Epidermal melanocyte (primary cell): Measurements from ENCODE around the gene ACTMAP.
"Not testable (repeated sequence)": the region's sequence is repeated elsewhere in the genome, so short reads cannot be mapped to it uniquely, and the experiment has no call there.

Source experiments
- DNase-seq: peaks from one replicate; pipeline ENCODE4 v3.0.0; 2011; ENCODE audit warnings: low spot score; ENCODE audit not compliant: insufficient read length

The ACTMAP gene

DNA sequence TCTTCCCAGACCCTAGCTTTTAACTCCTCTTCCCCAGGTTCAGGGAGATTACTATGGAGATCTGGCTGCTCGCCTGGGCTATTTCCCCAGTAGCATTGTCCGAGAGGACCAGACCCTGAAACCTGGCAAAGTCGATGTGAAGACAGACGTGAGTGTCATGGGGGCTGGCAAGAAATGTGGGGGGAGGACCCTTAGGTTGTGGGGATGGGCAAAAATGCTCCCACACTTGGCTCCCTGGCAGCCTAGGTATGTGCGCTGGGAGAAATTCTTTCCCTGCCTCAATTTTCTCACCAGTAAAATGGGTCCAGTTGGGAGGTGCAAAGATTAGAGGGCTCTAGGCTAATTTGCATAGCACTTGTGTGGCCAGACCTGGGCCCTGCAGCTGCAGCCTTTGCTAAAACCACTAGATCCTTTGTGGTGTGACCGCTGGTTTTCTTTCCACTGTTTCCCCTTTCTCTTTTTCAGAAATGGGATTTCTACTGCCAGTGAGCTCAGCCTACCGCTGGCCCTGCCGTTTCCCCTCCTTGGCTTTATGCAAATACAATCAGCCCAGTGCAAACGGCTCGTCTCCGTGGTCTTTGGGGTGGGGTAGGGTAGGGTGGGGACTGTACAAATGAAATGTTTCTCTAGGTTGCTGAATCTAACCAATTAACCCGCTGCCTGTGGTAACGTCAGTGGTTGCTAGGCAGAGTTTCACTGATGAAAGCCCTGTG lies 26.8 kb upstream of the ACTMAP start:
- peak; percentile 83 for DNase-seq

- DNase-seq, result no peak
Measured at GRCh38 chr19:40776364-40776763, 26.1 kb upstream of the ACTMAP start.

GRCh38 chr19:40775632-40776022 lies 25.4 kb upstream of the ACTMAP start:
- no peak for DNase-seq

- no peak for DNase-seq
Measured at GRCh38 chr19:40774916-40775631, 24.8 kb upstream of the ACTMAP start, which contains the start of gene MIA. TSS of gene MIA (plus strand) at chr19:40775521. CDS start at chr19:40775543, 22 bp downstream.

GRCh38 chr19:40771101-40771862 lies 21.0 kb upstream of the ACTMAP start:
- DNase-seq, result not testable (repeated sequence)

DNA sequence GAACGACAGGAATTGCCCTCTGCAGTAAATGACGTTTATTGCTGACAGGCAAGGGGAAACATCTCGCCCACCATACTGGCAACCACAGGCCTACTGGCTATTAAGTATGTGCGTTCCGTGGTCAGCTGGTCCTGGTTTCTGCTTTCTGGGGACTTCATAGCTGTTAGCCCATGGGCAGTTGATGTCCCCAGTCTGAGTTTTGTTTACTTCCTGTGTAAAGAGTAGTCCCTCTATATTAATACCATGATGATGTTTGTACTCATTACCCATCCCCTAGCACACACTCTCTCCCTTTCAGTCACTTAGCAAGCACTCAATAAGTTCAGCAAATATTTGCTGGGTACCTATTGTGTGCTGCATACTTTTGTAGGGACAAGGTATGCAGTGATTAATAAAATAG lies 18.6 kb upstream of the ACTMAP start:
- DNase-seq, result no peak

GRCh38 chr19:40766385-40766784 lies 16.1 kb upstream of the ACTMAP start:
- not testable (repeated sequence) for DNase-seq

DNA sequence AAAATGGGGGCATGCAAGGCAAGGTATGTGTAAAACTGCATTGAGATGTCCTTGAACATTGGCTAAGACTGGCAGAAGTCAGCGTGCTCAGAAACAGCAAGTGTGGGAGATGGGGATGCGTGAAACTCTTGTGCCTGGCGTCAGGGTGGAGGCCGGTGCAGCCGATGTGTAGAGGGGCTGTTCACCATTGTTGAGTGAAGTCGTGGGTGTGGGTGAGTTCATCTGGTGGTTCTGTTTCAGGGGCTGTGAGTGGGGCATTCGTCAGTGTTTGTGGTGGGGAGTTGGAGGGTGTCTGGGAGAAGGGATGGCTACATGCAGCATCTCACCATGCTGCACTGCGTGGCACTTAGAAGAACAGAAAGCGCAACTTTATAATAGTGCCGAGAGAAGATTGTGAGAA lies 13.7 kb upstream of the ACTMAP start:
- DNase-seq, result no peak

- no peak for DNase-seq
Measured at GRCh38 chr19:40763526-40763925, 13.2 kb upstream of the ACTMAP start.

DNA sequence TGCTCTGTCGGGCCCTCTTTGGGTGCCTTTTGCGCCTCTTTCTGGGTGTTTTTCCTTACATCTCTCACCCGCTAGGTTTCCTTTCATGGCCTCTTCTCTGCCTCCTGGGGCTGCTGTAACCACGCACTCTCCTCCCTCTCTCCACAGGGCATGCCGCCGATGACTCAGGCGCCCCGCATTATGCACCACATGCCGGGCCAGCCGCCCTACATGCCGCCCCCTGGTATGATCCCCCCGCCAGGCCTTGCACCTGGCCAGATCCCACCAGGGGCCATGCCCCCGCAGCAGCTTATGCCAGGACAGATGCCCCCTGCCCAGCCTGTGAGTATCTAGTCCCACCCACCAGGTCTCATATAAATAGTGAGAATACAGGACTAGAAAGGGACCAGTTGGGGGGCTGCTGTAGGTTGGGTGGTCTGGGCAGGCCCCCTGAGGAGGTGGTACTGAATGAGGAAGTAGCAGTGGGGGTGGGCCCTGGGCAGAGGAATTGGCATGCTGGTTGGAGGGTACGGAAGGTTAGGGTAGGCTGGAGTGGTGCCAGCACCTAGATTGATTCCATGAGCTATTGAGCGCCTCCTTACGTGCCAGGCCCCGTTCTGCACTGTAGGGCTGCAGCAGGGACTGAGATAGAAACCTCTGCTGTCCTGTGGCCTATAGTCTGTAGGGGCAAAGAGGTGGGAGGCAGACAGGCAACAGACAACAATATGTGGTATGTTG lies 12.6 kb upstream of the ACTMAP start:
- no peak for DNase-seq

- DNase-seq, result no peak
Measured at GRCh38 chr19:40759352-40759751, 9.1 kb upstream of the ACTMAP start.

GRCh38 chr19:40758491-40758890 lies 8.2 kb upstream of the ACTMAP start:
- DNase-seq, result no peak

DNA sequence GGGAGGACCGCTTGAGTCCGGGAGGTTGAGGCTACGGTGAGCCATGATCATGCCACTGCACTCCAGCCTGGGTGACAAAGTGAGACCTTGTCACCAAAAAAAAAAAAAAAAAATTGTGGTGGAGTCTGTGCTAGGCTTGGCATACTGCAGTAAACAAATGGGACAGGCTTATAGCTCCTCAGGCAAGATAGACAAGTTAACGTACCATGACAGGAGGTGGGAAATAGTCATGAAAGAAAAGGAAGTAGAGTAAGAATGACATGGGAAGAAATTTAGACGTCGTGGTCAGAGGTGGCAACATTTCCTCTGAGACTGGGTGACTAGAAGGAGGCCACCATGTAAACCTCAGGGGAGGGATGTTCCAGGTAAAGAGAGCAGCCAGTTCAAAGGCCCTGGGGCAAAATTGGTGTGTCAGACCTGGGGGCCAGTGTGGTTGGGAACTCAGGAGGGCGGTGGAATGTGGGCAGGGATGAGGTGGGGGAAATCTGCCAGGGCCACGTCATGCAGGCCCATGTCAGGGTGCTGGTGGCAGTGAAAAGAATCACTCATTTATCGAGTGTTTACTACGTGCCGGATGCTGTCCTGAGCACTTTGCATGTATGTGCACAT lies 6.3 kb upstream of the ACTMAP start:
- no peak for DNase-seq

DNA sequence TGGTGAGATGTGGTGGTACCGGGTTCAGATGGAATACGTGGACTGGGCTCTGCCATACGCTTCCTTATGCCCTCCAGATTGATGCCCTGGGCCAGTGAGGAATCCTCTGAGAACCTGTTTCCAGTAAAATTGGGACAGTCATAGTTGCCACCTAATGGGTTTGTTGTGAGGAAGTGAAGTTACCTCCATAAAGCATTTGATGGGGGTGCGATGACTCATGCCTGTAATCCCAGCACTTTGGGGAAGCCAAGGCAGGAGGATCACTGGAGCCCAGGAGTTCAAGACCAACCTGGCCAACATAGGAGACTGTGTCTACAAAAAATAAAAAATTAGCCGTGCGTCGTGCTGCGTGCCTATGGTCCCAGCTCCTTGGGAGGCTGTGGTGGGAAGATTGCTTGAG lies 5.5 kb upstream of the ACTMAP start:
- DNase-seq, result no peak

DNA sequence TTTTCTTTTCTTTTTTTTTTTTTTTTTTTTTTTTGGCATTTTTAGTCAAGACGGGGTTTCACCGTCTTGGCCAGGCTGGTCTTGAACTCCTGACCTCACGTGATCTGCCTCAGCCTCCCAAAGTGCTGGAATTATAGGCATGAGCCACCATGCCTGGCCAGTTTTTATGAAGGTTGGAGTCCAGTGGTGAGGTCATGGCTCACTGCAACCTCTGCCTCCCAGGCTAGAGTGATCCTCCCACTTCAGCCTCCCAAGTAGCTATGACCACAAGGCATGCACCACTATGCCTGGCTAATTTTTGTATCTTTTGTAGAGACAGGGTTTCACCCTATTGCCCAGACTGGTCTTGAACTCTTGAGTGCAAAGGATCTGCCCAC lies 5.0 kb upstream of the ACTMAP start:
- DNase-seq, result no peak

- no peak for DNase-seq
Measured at GRCh38 chr19:40754611-40755247, 4.5 kb upstream of the ACTMAP start.

GRCh38 chr19:40752257-40752781 lies 2.0 kb upstream of the ACTMAP start:
- no peak for DNase-seq

GRCh38 chr19:40750874-40751537 lies 729 bp upstream of the ACTMAP start, which contains the start of gene SNRPA:
TSS of gene SNRPA (plus strand) at chr19:40751203. CDS start at chr19:40751409, 206 bp downstream.
- DNase-seq, result peak; percentile 95

- no peak for DNase-seq
Measured at GRCh38 chr19:40747536-40747935, 2.7 kb downstream of the ACTMAP start.

GRCh38 chr19:40745402-40745780 lies 4.9 kb downstream of the ACTMAP start:
- DNase-seq, result no peak
